Stimulated activated CD4-positive, alpha-beta T cell treated with anti-CD3 and anti-CD28 coated beads, Interleukin-15, amount 100 ng/mL, for 48 hours (primary cell): ENCODE data around the gene CLIC4.
"Not testable (repeated sequence)": the region's sequence is repeated elsewhere in the genome, so short reads cannot be mapped to it uniquely, and the experiment has no call there.

Experiments
- DNase-seq, 2 donors: peaks; one replicate each; pipeline ENCODE4 v3.0.0-alpha.2; 2020; ENCODE audit warnings: low read depth in 2 of 2

The CLIC4 gene

DNA sequence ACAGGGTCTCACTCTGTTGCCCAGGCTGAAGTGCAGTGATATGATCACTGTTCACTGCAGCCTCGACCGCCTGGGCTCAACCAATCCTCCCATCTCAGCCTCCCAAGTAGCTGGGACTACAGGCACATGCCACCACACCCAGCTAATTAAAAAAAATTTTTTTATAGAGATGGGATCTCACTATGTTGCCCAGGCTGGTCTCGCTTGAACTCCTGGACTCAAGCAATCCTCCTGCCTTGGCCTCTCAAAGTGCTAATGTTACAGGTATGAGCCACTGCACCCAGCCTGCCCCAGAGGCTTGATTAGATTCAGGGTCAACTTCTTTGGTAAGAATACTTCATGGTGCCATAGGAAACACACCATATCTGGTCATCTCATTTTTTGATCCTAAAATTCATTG lies 66.2 kb downstream of the CLIC4 start:
- not testable (repeated sequence) for DNase-seq

DNA sequence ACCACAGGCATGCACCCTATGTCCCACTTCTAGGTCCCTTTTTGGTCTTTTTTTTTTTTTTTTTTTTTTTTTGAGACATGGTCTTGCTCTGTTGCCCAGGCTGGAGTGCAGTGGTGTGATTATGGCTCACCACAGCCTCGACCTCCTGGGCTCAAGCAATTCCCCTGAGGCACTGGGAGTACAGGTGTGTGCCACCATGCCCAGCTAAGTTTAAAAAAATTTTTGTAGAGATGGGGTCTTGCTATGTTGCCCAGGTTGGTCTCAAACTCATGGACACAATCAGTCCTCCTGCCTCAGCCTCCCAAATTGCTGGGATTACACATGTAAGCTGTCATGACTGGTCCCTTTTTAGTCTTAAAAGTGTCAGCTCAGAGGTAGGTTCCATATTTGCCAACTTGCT lies 75.0 kb downstream of the CLIC4 start:
- not testable (repeated sequence) for DNase-seq

DNA sequence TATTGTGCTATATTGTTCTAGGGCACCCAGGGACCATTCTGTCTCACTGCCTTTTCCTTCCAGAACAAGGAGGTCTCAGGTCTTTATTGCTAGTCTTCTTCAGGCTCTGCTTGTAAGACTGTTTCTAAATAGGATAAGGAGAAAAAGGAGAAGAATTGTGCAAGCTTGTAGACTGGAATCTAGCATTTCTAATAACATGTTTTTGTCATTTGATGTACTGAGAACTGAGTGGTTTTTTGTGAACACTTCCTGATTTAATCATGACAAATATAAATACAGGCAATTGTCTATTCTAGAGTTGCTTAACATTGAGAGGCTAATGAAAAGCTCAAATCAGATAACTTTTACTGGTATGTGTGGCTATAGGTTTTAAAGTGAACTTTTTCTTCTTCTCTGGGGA lies 77.6 kb downstream of the CLIC4 start:
- no peak for DNase-seq

DNA sequence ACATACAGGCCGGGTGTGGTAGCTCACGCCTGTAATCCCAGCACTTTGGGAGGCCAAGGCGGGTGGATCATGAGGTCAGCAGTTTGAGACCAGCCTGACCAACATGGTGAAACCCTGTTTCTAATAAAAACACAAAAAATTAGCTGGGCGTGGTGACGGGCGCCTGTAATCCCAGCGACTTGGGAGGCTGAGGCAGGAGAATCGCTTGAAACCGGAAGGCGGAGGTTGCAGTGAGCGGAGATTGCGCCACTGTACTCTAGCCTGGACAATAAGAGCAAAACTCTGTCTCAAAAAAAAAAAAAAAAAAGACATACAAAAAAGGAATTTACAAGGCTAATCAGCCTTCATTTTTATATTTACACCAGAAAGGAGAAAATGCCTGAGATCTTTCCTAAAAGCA lies 78.2 kb downstream of the CLIC4 start:
- DNase-seq, result not testable (repeated sequence)

DNA sequence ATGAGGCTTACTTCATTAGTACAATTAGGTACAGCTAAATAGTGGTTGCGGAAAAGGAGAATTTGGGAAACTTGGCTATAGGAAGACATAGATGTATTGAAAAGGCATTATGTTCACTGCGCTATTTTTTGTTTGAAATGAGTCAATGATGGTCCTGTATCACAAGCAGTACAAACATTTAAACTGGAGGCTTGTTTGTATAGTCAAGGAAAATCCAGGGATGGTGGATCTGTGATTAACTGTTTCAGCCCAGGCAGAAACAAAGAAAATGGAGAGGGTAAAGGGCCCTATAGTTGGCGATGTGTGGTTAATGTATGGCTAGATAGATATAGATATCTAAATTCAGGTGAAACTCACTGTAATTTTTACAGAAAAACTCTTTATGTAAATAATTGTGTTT lies 79.9 kb downstream of the CLIC4 start:
- DNase-seq, result no peak

DNA sequence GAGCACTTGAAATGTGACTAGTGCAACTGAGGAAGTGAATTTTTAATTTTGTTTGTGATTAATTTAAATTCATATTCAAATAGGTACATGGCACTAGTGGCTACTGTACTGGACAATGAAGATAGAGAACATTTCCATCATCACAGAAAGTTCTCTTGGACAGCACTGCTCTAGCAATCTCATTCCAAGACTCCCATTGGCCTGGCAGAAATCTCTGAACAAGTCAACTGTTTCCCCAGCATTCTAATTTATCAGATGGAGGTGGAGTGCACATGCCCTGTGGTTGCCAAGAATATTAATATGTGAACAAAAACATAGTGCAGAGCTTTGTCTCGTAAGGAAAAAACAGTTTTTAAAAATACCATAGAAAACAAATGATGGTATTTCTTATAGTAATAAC lies 81.3 kb downstream of the CLIC4 start:
- DNase-seq, result no peak

DNA sequence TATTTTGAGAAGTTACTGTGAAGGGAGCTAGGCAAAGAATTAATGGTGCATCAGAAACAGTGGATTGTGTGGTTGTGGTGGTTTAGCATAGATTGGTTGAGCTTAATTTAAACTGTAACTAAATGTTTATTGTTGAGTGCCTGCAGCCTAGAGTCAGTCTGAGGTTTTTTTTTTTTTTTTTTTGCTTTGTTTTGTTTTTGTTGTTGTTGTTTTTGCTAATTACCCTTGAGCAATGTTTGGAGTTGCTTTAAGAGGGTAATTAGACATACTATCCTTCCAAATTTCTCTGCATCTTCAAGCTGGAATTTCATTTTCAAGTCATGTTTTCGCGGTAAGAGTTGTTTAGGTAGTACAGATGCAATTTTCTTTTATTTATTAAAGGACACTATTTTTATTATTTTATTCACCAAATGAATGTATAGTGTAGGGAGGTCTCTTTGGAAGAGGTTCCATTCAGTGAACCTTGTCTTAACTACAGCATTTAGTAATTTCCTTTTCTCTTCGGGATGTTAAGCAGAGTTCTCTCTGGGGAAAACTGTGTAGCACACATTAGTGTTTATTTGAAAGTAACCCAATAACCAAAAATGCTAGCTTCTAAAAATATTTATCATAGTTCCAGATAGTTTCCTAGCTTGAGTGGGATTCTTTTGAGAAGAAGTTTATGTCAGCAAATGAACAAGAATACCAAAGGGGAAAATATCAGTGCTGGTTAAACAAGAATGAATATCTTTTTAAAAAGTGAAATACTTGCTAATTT lies 82.3 kb downstream of the CLIC4 start:
- no peak for DNase-seq

DNA sequence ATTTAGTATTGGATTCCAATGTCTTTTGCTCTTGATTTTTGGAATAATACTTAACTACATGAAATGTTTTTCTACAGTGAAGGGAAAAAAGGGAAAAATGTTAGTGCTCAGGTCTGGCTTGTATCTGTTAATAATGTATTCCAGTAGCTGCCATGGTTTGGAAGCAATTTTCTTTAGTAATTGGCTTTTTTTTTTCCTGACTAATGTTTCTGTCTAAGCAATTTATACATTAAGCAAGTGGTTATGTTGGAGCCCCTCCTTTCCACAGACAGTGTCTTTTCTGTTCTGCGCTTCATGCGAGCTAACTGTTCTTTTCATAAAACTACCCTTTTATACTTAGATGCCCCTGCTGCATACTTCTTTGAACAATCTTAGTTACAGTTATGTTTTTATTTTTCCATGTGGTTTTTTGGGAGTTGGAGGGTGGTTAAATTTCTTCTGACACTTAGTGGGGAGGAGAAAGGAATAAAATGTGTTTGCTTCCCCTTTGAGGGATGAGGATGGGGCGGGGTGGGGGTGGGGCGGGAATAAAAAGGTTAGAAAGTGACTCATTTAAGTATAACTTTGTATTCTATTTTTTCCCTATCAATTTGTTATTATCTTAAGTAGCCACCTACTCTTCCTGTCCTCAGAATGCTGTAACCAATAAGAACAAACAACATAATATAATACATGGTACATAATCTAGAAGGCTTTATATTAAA lies 83.1 kb downstream of the CLIC4 start:
- DNase-seq, result no peak

DNA sequence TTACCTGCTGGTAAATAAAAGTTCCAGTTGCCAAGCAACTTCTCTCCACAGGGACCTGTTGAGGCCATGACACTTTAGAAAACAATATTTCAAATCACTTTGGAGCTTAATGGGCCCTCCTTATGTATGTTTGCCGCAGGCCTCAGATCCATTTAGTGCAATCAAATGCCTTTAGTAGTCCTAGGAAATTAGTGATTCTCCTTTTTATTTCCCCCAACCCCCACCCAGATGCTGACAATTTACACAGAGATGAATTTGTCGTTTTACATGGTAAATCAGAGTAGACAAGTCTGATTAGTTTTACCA lies 83.6 kb downstream of the CLIC4 start:
- DNase-seq, result no peak

DNA sequence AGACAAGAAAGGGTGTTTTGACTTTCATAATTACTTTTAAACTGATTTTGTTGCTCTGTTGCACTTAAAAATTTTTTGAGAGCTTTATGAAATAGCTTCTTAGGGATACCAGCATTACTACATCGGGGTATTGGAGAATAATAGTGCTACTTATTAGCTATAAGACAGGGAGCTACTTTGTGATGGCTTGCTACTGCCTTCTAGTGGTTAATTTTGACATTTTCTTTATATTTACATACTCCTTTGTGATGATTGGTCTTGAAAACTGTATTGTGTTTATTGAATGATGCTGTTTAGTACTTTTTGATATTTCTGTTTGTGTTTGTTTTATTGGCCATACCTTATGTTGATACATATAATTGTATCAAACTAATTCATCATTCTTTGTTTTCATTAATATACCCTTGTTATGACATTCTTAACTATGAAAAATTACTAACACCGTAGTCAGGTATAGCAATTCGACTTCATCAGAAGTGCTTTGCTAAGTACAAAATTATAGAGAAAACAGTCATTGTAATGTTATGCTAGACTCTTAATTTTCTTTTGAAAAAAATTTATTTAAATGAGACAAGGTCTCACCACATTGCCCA lies 85.5 kb downstream of the CLIC4 start:
- DNase-seq, result no peak

DNA sequence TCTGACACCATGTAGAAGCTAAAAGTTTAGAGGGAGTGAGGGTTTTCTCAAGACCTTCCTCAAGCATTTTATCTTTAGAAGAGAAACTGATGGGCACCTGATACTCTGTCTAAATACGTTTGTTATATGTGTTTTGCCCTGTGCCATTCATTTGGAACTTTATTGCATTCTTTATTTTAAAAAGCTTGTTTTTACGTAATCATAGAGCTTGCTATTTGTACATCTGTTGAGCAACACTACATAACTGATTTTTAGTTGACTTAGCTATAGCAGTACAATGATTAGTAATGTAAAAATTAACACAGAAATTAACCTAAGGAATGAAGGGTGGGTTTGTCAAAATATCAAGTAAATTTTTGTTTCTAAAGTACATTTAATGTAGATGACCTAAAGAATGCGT lies 96.3 kb downstream of the CLIC4 start:
- DNase-seq, result no peak

DNA sequence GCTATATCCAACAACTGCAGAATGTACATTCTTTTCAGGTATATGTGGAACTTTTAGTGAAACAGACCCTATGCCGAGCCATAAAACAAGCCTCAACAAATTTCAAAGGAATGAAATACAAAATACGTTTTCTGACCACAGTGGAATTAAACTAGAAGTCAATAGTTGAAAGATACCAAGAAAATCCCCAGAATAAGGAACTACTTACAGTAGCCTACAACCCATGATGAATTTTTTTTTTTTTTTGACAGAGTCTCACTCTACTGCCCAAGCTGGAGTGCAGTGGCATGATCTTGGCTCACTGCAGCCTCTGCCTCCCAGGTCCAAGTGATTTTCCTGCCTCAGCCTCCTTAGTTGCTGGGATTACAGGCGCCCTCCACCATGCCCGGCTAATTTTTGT lies 101.4 kb downstream of the CLIC4 start:
- no peak for DNase-seq

DNA sequence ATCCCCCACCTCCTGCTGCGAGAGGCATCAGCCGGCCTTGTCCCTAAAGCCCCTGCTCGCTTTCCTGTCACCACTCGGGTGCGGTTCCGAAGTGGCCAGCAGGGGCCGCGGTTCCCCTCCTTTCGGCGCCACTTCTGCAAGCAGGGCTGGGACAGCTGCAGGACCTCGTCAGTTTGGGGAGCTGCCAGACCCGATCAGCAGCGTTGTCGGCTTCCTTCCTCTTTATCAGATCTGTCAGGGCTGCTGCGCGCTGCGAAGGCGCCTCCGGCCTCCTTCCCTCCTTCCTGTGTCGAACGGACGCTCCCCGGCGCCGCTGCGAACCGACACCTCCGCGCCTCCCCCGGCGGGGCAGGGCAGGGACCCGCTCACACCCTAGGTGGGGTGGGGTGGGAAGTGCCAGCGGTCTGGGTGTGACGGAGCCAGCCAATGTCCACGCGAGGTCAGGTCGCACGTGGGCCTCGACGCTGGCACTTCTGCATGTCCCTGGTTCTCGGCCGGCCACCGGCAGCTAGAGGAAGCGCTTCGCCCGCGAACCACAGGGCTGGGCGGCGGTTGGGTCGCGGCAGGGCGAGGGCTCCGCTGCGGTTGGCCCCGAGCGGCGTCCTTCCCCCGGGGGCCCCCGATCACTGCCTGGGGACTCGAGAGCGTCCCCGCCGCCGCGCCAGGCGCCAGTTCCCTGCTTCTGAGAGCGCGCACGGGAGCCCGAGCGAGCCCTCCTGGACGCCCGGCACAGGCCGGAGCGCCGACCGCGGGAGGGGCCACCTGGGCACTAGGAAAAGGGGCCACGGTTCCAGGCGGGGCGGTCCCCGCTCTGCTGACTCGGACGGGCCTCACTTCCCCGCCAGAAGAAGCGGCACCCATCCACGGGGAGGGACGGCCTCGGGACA lies 103.0 kb downstream of the CLIC4 start:
- peak; percentile 79 to 85 for DNase-seq

DNA sequence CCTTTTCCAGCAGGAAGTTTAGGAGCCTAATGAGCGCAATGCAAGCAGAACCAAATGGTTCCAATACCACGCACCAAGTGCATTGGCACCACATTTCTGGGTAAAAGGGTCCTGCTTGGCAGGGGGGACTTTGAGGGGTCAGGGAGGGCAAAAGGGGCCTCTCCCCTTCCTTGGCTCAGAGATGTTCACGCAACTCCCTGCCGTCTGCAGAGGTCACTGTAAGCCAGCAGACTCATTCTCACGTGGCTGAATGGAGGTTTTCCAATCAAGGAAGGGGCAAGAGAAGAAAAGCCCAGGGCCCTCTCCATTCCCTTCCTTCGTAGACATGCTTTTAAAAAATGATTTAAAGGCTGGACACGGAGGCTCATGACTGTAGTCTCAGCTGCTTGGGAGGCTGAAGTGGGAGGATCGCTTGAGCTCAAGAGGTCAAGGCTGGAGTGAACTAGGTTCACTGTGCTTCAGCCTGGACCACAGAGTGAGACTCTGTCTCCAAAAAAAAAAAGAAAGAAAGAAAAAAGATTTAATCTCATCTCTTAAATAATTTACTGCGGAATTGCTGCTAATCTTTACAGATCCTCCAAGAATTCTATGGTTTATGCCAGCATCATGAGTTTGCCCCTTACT lies 104.5 kb downstream of the CLIC4 start:
- no peak for DNase-seq

DNA sequence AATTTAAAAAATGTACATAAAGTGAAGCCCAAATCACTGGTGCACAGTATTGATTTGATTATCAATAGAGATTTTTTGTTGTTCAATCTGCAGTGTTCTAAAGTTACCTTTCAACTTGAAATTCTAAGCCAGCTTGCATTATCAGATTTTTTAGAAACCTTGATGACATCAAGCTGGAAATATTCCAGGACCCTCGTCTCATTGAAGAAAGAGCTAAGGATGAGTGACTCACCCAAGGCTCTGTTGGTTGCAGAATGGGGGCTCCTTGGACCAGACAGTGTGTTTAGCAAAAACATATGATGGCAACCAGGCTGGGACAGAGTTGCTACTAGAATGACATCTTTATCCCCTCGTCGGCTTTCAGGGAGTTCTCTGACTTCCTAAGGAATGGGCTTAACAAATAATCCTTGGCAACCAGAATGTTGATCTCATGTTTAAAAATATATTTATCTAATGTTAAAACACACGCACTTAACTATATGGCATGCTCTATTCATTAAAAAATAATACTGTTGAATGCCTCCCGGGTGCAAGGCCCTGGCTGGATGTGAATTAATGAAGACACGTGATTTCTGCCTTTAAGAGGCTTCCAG lies 105.2 kb downstream of the CLIC4 start:
- no peak for DNase-seq

DNA sequence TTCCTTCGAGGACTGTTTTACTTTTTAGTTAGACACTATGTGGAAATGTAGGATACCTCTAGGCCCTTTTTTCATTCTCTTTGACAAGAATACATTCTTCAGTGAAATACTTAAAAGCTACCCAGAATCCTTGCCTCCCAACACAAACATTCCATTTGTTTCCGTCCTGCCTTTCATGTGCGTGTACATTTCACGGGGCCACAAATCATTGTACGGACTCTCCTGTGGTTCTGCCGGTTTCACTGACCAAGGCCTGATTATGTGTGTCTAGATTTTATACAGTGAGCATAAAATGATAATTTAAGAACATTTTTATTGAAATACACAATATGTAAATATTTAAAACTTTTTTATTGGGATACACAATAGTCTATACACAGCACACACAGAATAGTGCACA lies 108.4 kb downstream of the CLIC4 start:
- no peak for DNase-seq

DNA sequence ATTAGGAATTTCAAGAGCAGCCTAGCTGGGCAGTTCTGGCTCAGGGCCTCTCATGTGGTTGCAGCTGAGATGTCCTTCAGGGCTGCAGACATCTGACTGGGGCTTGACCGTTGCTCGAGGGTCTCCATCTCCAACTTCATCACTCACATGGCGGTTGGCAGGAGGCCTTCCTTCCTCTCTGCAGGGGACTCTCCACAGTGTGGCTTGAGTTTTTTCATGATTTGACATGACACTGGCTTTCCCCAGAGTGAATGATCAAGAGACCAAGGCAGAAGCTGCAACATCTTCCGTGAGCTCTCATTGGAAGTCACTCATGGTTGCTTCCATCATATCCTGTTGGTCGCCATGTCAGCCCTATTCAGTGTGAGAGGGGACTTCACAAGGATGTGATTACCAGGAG lies 110.2 kb downstream of the CLIC4 start:
- no peak for DNase-seq

DNA sequence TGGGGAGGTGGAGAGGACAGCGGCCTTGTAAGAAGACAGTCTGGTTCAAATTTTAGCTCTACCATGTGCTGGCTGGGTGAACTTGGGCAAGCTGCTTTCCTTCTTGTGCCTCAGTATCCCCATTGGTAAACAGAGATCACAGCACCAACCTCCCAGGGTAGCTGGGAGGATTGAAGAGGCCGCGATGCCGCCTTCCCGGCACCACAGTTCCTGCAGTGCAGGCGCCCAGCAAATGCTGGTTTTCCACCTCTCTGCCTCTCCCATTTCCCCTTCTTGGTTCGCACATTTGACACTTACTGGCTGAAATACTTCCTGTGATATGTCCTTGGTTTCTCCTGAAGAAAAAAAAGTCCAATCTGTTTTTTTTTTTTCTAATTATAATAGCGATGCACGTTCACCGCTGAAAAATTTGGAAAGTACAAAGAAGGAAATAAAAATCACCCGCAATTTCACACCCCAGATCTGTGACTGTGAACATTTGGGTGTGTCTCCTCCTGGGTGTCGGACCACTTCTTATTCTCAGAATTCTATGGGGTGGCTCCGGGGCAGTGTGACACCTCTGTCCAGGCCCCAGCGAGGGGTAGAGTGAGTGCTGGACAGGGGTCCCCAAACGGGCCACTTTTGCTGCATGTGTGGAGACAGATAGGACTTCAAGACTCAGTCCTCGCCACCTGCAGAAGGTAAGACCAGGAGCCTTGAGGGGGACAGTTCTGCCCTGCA lies 111.7 kb downstream of the CLIC4 start:
- no peak for DNase-seq

DNA sequence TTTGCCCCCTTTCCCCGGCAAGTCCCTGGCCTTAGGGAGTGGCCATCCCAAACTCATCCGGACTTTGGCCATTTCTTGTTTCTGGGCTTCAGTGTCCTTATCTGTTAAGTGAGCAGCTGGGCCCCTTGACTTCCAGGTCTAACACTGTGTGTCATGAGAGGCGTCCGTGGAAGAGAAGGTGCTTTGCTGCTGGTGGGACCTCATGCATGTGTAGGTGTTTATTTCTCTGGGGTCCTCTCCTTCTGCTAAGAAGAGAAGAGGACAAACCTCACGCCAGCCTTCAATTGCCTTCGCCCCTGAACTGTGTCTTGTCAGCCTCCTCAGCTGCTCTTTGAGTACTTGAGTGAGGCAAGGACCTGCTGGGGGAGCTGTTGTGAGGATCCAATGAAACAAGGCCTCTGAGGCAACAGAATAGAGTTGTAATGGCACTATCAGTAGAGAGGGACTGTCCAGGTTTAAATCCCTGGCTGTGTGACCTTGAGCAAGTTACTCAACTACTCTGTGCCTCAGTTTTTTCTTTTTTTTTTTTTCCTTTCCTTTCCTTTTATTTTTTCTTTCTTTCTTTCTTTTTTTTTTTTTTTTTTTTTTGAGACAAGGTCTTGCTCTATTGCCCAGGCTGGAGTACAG lies 112.4 kb downstream of the CLIC4 start:
- DNase-seq, result no peak

DNA sequence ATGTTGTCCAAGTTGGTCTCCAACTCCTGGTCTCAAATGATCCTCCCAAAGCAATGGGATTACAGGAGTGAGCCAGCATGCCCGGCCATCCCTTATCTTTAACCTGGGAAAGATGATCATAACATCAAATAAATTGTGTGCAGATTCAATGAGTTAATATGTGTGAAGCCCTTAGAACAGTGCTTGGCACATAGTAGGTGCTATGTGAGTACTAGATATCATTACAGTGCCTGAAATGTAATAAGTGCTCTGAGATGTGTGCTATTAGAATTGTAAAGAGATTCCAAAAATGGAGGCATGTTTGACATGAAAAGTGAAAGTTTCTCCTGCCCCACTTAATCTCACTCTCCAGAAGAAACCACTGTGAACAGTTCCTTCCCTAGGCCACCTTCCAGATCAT lies 113.0 kb downstream of the CLIC4 start:
- DNase-seq, result no peak
